HepG2 (cell line): ENCODE measurements around the gene ANKRA2. TPM values are rescaled to one million over a fixed set of nuclear protein-coding genes. Genes with fewer than 3 reads are reported as not detected.

Experiments used
- BHLHE40 ChIP-seq: IDR thresholded peaks from 2 replicates; pipeline ENCODE4 v1.6.1; 2011; ENCODE audit warnings: low read length, improper control_type of control experiment
- FOXJ3 ChIP-seq: sonication (generic); formaldehyde crosslinking; IDR thresholded peaks from 2 replicates; pipeline ENCODE4 v1.4.0; 2020; ENCODE audit warnings: missing genetic modification reagents, mild to moderate bottlenecking, borderline replicate concordance
- HCFC1 ChIP-seq: fragments of 150-350 bp; IDR thresholded peaks from 2 replicates; pipeline ENCODE4 v1.6.1; 2014; ENCODE audit warnings: low read depth, low read length
- HHEX ChIP-seq: IDR thresholded peaks from 2 replicates; pipeline ENCODE4 v1.6.1; 2016; ENCODE audit warnings: control low read depth
- HNRNPK ChIP-seq: fragments of 200-400 bp; formaldehyde crosslinking; IDR thresholded peaks from 2 replicates; pipeline ENCODE4 v1.6.1; 2018; ENCODE audit warnings: low read length, low read depth, moderate library complexity, mild to moderate bottlenecking; ENCODE audit not compliant: poor library complexity, severe bottlenecking
- KDM4B ChIP-seq: sonication (generic); formaldehyde crosslinking; IDR thresholded peaks from 2 replicates; pipeline ENCODE4 v1.4.0; 2020; ENCODE audit warnings: missing genetic modification reagents
- KDM5B ChIP-seq: sonication (generic); formaldehyde crosslinking; IDR thresholded peaks from 2 replicates; pipeline ENCODE4 v1.4.0; 2020; ENCODE audit warnings: missing genetic modification reagents, mild to moderate bottlenecking, borderline replicate concordance
- MATR3 ChIP-seq: sonication (generic); formaldehyde crosslinking; IDR thresholded peaks from 2 replicates; pipeline ENCODE4 v1.4.0; 2020; ENCODE audit warnings: missing genetic modification reagents
- MIER2 ChIP-seq: IDR thresholded peaks from 2 replicates; pipeline ENCODE4 v1.6.1; 2016; ENCODE audit warnings: missing biosample characterization, missing genetic modification reagents
- MXI1 ChIP-seq: IDR thresholded peaks from 3 replicates; pipeline ENCODE4 v1.6.1; 2012; ENCODE audit warnings: low read depth, low read length, inconsistent platforms, borderline replicate concordance
- RFX1 ChIP-seq: fragments of 450-650 bp; IDR thresholded peaks from 2 replicates; pipeline ENCODE4 v1.6.1; 2017
- SIN3A ChIP-seq: IDR thresholded peaks from 2 replicates; pipeline ENCODE4 v1.6.1; 2011; ENCODE audit warnings: low read depth, mild to moderate bottlenecking, control low read depth, low read length, borderline replicate concordance
- TAF15 ChIP-seq: fragments of 200-400 bp; formaldehyde crosslinking; IDR thresholded peaks from one replicate; pipeline ENCODE4 v1.6.1; 2018; ENCODE audit warnings: mild to moderate bottlenecking, low read depth, low read length; ENCODE audit not compliant: poor library complexity, severe bottlenecking
- ZFP90 ChIP-seq: sonication (generic); formaldehyde crosslinking; IDR thresholded peaks from 2 replicates; pipeline ENCODE4 v1.8.0; 2022; ENCODE audit warnings: missing genetic modification reagents, mild to moderate bottlenecking, inconsistent platforms, borderline replicate concordance
- ZFY ChIP-seq: sonication (generic); formaldehyde crosslinking; IDR thresholded peaks from 2 replicates; pipeline ENCODE4 v1.4.0; 2020; ENCODE audit warnings: missing genetic modification reagents
- ZNF292 ChIP-seq: sonication (generic); formaldehyde crosslinking; IDR thresholded peaks from 2 replicates; pipeline ENCODE4 v1.8.1; 2022; ENCODE audit warnings: mild to moderate bottlenecking, low read depth, missing genetic modification reagents, borderline replicate concordance
- ZNF496 ChIP-seq: sonication (generic); formaldehyde crosslinking; IDR thresholded peaks from 2 replicates; pipeline ENCODE4 v1.8.1; 2023; ENCODE audit warnings: mild to moderate bottlenecking, moderate library complexity, missing genetic modification reagents; ENCODE audit not compliant: insufficient replicate concordance
- ZNF782 ChIP-seq: sonication (generic); formaldehyde crosslinking; IDR thresholded peaks from 2 replicates; pipeline ENCODE4 v1.4.0; 2020; ENCODE audit warnings: missing genetic modification reagents, mild to moderate bottlenecking, borderline replicate concordance
- polyA plus RNA-seq, 8 experiments: library from polyadenylated mRNA; depleted of rRNA in 3 of 8; stranded (reverse) in 7 of 8; unstranded in 1 of 8; fragments of >200 nt; fragmentation: Illumina TruSeq in 4 of 8; extraction: Trizol in 4 of 8; gene quantifications; 2 replicates each; pipeline versions ENCODE4 v1.2.1 to v1.2.3, GENCODE V29; 2011 to 2016; ENCODE audit warnings: low read depth in 4 of 8, missing spikeins in 1 of 8, mixed read lengths in 1 of 8; ENCODE audit not compliant: insufficient read depth in 1 of 8
- total RNA-seq, 5 experiments: library from RNA; depleted of rRNA; stranded (reverse); fragments of >200 nt; fragmentation: Illumina TruSeq; extraction: Trizol; gene quantifications; 2 replicates each; pipeline ENCODE4 v1.2.3, GENCODE V29; 2016; ENCODE audit warnings: low read depth in 1 of 5
- TF ChIP-seq, protein P1 (sequence below): IDR thresholded peaks from 2 replicates; pipeline ENCODE4 v1.6.1; 2016; ENCODE audit warnings: control low read depth
- TF ChIP-seq, protein P2 (sequence below): IDR thresholded peaks from 2 replicates; pipeline ENCODE4 v1.6.1; 2016; ENCODE audit warnings: low read depth, control low read depth
- TF ChIP-seq, protein P3 (sequence below): sonication (generic); formaldehyde crosslinking; conservative IDR thresholded peaks from 2 replicates; pipeline ENCODE4 v1.8.0; 2022; ENCODE audit warnings: mild to moderate bottlenecking, moderate library complexity, missing genetic modification reagents
- TF ChIP-seq, protein P4 (sequence below): IDR thresholded peaks from 2 replicates; pipeline ENCODE4 v1.6.1; 2016; ENCODE audit warnings: missing compliant biosample characterization, missing genetic modification reagents, borderline replicate concordance
- TF ChIP-seq, protein P5 (sequence below): sonication (generic); formaldehyde crosslinking; IDR thresholded peaks from 2 replicates; pipeline ENCODE4 v1.8.0; 2023; ENCODE audit warnings: mild to moderate bottlenecking, missing genetic modification reagents

The ANKRA2 gene
- total and polyA plus RNA-seq, 2 of the 13 experiments (the other 11 are each of a cell fraction or from before 2014, with no cell fraction given): 23.6 to 33.6 TPM

DNA sequence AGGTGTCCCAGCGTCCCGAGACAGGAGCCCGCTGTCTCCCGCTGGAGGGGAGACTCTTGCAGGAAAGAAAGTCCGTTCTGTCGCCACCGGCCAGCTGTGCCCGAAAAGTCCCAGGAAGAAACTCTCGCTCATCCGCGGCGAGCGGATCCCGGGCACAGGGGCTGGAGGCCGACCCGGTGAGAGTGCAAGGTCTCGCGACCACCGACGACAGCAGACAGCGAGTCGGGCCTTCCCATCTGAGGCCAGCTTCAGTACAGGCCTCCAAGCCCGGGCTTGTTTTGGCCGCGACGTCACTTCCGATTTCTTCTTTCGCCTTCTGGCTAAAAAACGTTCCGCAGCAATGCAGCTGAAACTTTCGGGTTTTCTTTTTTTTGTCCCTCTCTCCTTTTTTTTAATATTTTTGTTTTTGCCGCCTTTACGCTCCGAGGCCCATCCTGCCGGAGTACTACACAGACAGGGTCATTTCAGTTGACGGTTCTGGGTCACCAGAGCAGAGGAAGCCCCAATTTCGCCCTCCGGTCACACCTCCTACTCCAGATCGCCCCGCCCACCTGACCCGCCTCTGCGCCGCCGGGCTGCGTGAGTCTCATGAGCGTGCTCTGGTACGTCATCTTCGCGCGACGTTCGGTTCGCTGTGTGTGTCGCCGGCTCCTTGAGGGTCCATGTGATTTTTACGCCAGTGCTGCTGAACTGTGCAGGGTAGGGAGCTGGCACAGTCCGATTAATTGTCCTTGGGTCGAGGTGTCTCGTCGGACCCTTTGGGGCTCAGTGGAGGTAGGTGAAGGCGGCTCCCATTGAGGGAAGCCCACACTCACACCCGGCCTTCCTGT, at the start of gene ANKRA2, which contains the start of gene UTP15 (continued):
- TF ChIP-seq, protein P1, sequence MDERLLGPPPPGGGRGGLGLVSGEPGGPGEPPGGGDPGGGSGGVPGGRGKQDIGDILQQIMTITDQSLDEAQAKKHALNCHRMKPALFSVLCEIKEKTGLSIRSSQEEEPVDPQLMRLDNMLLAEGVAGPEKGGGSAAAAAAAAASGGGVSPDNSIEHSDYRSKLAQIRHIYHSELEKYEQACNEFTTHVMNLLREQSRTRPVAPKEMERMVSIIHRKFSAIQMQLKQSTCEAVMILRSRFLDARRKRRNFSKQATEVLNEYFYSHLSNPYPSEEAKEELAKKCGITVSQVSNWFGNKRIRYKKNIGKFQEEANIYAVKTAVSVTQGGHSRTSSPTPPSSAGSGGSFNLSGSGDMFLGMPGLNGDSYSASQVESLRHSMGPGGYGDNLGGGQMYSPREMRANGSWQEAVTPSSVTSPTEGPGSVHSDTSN (CRISPR knock-in tag): no peak
- no peak for TF ChIP-seq HHEX
- peak; percentile 99 for TF ChIP-seq MXI1
- TF ChIP-seq HNRNPK: no peak
- TF ChIP-seq, protein P2, sequence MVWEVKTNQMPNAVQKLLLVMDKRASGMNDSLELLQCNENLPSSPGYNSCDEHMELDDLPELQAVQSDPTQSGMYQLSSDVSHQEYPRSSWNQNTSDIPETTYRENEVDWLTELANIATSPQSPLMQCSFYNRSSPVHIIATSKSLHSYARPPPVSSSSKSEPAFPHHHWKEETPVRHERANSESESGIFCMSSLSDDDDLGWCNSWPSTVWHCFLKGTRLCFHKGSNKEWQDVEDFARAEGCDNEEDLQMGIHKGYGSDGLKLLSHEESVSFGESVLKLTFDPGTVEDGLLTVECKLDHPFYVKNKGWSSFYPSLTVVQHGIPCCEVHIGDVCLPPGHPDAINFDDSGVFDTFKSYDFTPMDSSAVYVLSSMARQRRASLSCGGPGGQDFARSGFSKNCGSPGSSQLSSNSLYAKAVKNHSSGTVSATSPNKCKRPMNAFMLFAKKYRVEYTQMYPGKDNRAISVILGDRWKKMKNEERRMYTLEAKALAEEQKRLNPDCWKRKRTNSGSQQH: 0 out of 2 replicates have a peak, but pooled peaks have one; percentile 54
- peak; percentile 49 for TF ChIP-seq HCFC1
- peak; percentile 96 for TF ChIP-seq SIN3A
- TF ChIP-seq, protein P3, sequence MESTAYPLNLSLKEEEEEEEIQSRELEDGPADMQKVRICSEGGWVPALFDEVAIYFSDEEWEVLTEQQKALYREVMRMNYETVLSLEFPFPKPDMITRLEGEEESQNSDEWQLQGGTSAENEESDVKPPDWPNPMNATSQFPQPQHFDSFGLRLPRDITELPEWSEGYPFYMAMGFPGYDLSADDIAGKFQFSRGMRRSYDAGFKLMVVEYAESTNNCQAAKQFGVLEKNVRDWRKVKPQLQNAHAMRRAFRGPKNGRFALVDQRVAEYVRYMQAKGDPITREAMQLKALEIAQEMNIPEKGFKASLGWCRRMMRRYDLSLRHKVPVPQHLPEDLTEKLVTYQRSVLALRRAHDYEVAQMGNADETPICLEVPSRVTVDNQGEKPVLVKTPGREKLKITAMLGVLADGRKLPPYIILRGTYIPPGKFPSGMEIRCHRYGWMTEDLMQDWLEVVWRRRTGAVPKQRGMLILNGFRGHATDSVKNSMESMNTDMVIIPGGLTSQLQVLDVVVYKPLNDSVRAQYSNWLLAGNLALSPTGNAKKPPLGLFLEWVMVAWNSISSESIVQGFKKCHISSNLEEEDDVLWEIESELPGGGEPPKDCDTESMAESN: no peak
- no peak; the same call in 1 of the 2 replicates for TF ChIP-seq ZNF782 (CRISPR knock-in tag)
- TF ChIP-seq, protein P4, sequence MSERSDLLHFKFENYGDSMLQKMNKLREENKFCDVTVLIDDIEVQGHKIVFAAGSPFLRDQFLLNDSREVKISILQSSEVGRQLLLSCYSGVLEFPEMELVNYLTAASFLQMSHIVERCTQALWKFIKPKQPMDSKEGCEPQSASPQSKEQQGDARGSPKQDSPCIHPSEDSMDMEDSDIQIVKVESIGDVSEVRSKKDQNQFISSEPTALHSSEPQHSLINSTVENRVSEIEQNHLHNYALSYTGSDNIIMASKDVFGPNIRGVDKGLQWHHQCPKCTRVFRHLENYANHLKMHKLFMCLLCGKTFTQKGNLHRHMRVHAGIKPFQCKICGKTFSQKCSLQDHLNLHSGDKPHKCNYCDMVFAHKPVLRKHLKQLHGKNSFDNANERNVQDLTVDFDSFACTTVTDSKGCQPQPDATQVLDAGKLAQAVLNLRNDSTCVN (CRISPR knock-in tag): no peak
- no peak for TF ChIP-seq MATR3 (CRISPR knock-in tag)
- TF ChIP-seq FOXJ3 (CRISPR knock-in tag): no peak
- no peak for TF ChIP-seq ZNF496 (CRISPR knock-in tag)
- no peak for TF ChIP-seq TAF15
- TF ChIP-seq, protein P5, sequence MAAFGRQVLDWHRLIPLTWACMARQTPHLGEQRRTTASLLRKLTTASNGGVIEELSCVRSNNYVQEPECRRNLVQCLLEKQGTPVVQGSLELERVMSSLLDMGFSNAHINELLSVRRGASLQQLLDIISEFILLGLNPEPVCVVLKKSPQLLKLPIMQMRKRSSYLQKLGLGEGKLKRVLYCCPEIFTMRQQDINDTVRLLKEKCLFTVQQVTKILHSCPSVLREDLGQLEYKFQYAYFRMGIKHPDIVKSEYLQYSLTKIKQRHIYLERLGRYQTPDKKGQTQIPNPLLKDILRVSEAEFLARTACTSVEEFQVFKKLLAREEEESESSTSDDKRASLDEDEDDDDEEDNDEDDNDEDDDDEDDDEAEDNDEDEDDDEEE: peak; percentile 93
- no peak for TF ChIP-seq ZFP90 (CRISPR knock-in tag)
- peak; percentile 99 for TF ChIP-seq ZFY (CRISPR knock-in tag)
- TF ChIP-seq BHLHE40: peak; percentile 68
- peak; percentile 82 for TF ChIP-seq KDM5B (CRISPR knock-in tag)
- TF ChIP-seq MIER2 (CRISPR knock-in tag): no peak
- TF ChIP-seq ZNF292 (CRISPR knock-in tag): no peak
- no peak for TF ChIP-seq RFX1
- TF ChIP-seq KDM4B (CRISPR knock-in tag): peak; percentile 31
